GM18873 (cell line): ENCODE measurements around the gene EPM2AIP1.
"Not testable (repeated sequence)": the region's sequence is repeated elsewhere in the genome, so short reads cannot be mapped to it uniquely, and the experiment has no call there.

Experiments
- ATAC-seq: cut with Tn5 transposase; IDR thresholded peaks from one replicate; pipeline ENCODE4 v1.9.1; 2021; ENCODE audit warnings: mild to moderate bottlenecking, moderate library complexity, moderate number of reproducible peaks; ENCODE audit not compliant: unreplicated experiment, low FRiP score

The EPM2AIP1 gene

DNA sequence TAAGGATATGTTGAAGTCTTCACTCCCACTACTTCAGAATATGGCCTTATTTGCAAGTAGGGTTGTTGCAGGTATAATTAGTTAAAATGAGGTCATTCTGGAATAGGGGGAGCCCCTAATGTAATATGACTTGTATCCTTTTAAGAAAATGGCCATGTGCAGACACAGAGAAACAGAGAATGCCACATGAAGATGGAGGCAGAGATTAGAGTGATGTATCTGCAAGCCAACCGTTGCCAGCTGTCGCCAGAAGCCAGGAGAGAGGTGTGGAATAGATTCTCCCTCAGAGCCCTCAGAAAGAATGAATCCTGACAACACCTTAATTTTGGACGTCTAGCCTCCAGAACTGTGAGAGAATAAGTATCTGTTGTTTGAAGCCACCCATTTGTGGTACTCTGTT is 36.8 kb downstream of the EPM2AIP1 start:
- ATAC-seq, result no peak

DNA sequence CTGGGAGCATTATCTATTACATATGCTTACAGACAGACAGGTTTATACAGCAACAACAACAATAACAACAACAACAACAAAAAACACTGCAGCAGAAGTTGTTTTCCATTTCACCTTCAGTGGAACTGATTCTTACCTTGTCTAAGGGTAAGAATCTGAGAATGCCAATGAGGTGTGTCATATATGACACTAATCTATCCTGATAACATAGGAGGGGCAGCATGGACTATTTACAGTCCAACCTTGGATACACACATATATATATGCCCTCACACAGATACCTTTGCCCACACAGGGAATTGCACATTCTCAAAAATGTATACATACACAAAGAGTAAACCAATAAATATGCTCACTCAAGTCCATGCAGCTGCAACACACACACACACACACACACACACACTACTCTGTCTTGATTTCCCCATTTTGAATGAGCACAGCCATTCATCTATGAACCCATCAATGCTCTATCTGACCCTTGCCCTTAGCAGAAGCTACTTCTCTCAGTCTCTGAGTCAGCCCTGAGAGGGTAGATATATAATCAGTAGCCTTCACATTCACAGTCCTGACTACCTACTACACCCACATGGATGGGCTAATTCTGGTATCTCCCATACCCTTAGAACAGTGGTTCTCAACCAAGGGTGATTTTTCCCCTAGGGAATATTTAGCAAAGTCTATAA is 38.3 kb downstream of the EPM2AIP1 start:
- ATAC-seq, result no peak

DNA sequence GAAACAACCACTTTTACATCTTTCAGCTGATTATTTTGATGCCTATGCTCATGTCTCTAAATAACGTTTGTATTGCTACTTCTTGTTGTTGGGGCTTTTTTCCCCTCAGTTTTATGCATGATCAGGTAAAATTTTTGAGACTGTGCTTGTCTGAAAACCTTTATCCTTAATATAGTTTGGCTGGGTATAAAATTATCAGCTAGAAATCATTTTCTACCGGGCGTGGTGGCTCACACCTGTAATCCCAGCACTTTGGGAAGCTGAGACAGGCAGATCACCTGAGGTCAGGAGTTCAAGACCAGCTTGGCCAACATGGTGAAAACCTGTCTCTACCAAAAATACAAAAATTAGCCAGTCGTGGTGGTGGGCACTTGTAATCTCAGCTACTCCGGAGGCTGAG is 45.1 kb downstream of the EPM2AIP1 start:
- not testable (repeated sequence) for ATAC-seq

DNA sequence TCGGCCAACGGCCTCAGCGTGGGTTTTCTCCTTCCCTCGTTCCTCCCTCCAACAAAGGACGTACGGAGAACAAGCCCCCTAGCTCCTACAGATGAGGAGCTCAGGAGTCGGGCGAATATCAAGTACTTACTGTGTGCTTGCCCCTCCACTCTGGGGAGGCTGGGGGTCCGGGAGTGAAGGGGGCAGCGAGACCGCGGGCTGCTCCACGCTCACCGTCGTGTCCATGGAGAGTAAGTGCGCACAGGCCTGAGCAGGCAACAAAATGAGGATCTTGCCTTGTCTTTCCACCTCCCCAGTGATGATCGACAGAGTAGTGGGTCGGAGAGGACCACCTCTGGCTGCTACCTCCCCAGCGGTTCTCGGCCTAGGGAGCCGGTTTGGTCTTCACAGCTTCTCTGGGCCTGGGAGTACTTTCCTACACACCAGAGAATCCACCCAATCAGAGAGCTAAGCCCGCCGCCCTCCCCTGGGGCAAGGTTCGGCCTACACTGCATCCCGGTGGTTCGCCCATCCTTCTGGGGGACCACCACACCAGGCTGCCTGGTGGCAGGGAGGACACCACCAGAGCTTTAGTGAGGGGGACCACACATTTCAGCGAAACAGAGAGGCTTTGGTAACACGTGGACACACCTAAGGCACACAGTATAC is 47.5 kb downstream of the EPM2AIP1 start:
- ATAC-seq, result no peak

DNA sequence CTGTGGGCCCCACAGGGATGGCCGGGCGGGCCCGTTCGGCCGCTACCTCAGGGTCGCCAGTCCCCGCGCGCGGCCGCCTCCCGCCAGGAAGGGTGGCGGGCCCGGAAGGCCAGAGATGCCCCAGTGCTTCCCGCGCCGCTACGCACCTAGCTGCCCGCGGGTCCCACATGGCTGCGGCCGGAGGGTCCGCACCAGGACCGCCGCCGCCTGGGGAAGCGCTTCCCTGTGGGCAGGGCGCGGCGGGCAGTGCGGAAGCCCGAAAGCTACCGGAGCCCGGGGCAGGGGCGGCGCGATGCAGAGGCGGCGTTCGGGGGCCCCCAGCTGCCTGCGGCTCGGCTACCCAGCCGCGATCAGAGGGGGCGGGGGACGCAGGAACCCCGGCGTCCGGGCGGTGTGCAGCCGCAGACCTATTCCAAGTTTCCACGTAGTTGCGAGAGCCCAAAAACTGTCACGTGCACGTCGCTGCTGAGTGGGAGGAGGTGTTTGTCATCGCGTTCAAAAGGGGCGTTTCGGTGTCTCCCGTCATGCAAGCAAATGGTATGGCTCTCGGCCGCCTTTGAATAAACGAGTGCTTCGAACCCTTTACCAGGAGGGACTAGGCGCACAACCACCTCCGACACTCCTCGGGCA is 48.2 kb downstream of the EPM2AIP1 start, which contains the start of gene TRANK1:
Gene TRANK1, minus strand, starts transcription at position 414 of the 630 bp plus-strand sequence. Its CDS starts 245 bp downstream, at position 169.
- peak; percentile 55 for ATAC-seq

DNA sequence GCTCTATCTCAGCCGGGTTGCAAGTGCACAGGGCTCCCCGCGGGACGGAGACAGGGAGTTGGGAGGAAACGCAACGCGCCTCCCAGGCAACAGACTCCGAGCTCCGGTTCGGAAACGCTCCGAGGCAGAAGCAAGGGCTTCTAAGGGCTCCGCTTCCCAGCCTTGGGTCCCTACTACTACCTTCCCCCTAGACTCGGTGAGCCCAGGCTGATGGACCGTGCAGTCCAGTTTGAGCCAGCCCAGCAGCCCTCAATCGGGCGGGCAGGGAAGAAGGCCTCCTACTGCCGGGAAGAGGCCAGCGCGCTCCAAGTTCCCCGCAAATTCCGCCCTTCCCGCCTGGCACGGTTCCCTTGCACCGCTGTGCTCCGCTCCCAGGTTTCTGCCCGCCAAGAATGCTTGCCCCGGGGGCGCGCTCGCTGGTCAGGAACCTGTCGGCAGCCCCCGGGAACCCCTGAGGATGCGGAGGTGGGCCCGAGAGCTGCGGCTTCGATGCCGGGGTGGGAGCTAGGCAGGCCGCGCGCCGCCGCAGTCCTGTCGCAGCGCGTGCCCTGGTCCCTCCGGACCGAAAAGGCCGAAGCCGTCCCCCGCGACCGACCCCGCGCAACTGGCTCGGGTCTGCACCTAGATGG is 48.8 kb downstream of the EPM2AIP1 start:
- ATAC-seq, result peak; percentile 36

DNA sequence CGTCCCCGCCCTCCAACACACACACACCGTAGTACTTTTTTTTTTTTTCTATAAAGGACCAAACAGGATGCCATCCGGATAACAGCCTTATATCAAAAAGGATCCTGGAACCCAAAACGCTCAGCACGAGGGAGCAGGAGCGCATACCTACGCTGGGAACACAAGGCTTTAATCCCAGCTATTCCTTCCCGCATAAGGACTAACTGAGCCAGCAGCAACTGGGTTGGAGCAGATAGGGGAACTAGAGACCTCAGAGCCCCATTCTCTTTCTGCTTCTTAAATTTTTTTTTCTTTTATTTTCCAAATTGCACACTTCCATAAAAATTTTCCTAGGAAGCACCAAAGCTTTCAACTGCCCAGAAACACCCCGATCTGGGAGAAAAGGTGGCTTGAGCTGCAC is 49.3 kb downstream of the EPM2AIP1 start:
- ATAC-seq, result no peak

DNA sequence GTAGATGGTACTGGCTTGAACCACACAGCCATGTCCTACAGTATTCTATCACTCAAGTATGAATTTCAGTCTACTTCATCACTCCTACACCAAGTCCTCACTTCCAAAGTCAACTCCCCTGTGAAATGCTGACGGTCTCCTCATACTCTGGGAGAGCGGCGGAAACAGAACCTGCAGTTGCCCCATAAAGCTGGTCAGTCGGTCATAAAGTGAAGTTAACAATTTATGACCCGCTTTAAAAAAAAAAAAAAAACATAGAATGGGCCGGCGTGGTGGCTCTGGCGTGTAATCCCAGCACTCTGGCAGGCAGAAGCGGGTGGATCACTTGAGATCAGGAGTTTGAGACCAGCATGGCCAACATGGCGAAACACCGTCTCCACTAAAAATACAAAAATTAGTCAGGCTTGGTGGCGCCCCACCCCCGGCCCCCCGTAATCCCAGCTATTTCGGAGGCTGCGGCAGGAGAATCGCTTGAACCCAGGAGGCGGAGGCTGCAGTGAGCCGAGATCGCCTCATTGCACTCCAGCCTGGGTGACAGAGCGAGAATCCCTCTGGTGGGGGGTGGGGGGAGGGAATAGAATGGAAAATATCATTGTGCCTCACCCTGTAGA is 50.2 kb downstream of the EPM2AIP1 start:
- no peak for ATAC-seq

DNA sequence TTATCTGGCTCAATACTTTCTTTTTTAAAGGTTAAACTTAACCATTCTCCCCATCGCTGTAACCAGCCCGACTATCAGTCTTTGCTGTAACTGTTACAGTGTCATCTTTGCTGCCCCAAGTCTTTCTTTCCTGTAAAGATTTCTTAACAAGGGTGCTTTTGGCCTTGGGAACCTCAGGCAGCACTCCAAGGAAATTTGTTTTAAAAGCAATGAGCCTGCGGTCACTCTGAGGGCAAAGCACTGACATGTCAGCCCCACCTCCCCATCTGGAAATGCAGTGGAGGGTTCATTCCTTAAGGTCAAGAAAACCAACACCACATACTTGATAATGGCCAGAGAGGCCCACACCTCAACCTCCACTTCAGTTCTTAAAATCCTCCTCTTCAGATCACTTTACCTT is 51.3 kb downstream of the EPM2AIP1 start:
- ATAC-seq, result no peak

DNA sequence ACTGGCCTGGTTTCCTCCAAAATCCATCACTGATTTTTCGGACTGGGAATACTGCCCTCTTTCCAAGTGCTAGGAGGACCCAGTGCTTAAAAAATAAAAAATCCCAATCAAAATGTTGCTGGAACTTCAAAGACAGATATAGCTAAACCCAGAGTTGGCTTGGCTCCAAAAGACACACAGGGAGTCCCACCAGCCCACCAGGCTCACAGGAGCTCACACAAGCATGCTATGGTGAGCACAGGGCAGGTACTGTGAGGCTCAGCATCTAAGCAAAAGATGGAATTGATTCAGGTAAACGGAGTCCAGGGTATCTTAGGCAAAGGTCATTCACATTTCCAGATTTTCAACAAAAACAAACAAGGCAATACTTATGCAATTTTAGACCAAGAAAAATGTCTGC is 51.8 kb downstream of the EPM2AIP1 start:
- ATAC-seq, result no peak

DNA sequence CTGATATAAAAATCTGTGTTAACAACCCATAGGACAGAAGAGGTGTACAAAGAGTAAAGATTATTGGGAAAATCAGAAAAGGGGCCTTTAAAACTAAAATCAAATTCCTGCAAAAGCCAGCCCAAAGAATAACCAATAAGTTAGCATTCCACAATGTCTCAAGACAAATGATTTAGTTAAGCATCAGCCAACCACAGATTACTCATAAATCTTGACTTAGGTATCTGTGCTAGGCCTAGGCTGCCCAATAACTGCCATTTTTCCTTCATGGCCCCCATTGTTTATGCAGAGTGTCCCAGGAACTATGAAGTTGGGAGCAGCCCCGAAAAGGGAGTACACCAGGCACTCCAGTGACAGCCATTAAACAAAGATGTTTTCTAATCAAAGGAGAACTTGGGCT is 55.4 kb downstream of the EPM2AIP1 start:
- ATAC-seq, result no peak
